ENCODE data around the gene DNAH10.

DNA sequence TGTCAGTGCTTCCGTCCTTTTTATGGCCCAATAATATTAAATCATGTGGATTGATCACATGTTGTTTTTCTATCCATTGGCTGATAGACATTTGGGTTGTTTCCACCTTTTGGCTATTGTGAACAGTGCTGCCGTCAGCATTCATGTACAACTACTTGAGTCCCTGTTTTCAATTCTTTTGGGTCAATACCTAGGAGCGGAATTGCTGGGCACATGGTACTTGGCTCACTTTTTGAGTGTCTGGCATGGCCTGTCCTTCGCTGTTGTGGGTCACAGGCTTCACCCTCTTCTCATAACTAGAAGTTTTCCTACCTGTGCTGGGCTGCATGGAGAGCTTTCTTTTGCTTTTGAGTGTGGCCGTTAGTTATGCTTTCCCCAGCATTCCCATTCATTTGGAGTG lies 72.7 kb downstream of the DNAH10 start:
- TF ChIP-seq JUND (CRISPR knock-in tag; IDR thresholded peaks at IDR 0.05) (no peak), KDM1A (CRISPR knock-in tag; IDR thresholded peaks at IDR 0.05) (no peak), USF2 (IDR thresholded peaks at IDR 0.05; ENCODE audit: low read depth, low read length) (no peak), USF2 (CRISPR knock-in tag; IDR thresholded peaks at IDR 0.05; ENCODE audit: borderline replicate concordance) (no peak), ZNF207 (IDR thresholded peaks at IDR 0.05; ENCODE audit: borderline replicate concordance) (no peak), SPEN (CRISPR knock-in tag; IDR thresholded peaks at IDR 0.05; ENCODE audit: low read depth) (no peak), ZNF550 (CRISPR knock-in tag; IDR thresholded peaks at IDR 0.05; ENCODE audit: borderline replicate concordance) (no peak), ZNF782 (CRISPR knock-in tag; IDR thresholded peaks at IDR 0.05; ENCODE audit: borderline replicate concordance) (no peak), POGZ (CRISPR knock-in tag; IDR thresholded peaks at IDR 0.05) (no peak), POLR2A (IDR thresholded peaks at IDR 0.05; ENCODE audit: insufficient read depth in 1 of 2, low read depth in 2 of 2, low read length in 2 of 2) (no peak)
- TF ChIP-seq, protein P1, sequence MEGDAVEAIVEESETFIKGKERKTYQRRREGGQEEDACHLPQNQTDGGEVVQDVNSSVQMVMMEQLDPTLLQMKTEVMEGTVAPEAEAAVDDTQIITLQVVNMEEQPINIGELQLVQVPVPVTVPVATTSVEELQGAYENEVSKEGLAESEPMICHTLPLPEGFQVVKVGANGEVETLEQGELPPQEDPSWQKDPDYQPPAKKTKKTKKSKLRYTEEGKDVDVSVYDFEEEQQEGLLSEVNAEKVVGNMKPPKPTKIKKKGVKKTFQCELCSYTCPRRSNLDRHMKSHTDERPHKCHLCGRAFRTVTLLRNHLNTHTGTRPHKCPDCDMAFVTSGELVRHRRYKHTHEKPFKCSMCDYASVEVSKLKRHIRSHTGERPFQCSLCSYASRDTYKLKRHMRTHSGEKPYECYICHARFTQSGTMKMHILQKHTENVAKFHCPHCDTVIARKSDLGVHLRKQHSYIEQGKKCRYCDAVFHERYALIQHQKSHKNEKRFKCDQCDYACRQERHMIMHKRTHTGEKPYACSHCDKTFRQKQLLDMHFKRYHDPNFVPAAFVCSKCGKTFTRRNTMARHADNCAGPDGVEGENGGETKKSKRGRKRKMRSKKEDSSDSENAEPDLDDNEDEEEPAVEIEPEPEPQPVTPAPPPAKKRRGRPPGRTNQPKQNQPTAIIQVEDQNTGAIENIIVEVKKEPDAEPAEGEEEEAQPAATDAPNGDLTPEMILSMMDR (CRISPR knock-in tag; IDR thresholded peaks at IDR 0.05), result no peak
